HG02642 (cell line): ENCODE data around the gene NUDT14.

Source experiments
- ATAC-seq: cut with Tn5 transposase; IDR thresholded peaks from one replicate; pipeline ENCODE4 v1.9.1; 2021; ENCODE audit warnings: mild to moderate bottlenecking; ENCODE audit not compliant: unreplicated experiment, poor library complexity

Gene NUDT14

GRCh38 chr14:105161964-105162668, 19.0 kb downstream of the NUDT14 start:
- ATAC-seq = peak; percentile 84

DNA sequence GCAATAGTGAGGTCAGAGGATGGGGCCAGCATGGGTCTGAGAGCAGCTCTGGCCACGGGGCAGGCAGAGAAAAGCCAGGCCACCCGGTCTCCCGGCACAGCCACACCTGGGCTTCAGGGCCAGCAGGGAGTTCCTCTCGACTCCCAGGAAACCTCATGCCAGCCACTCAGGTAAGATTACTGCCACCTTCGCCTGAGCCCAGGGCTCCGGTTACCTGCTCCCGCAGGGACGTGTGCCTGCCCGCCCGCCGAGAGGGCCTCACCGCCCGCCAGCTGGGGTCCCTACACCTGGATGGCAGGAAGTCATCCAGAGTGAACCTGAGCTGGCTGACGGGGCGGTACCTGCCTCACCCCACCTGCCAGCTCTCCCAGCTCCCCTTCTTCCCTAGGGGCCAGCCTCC, 19.8 kb downstream of the NUDT14 start:
- no peak for ATAC-seq

- no peak for ATAC-seq
Measured at GRCh38 chr14:105160776-105161175, 20.3 kb downstream of the NUDT14 start.

DNA sequence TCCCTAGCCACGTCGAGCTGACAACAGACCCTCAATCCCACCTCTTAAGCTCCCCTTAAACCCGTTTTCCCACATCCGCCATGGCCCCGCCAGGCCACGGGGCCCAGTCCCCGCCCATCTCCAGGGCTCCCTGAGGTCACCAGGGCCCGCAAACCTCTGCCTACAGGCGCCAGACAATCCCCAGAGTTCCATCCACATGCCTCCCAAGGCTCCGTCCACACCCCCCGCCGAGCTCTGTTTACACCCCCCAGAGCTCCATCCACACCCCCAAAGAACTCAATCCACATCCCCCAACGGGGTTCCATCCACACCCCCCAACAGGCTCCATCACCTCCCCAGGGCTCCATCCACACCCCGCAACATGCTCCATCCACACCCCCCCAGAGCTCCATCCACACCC, 21.8 kb downstream of the NUDT14 start:
- no peak for ATAC-seq

GRCh38 chr14:105158794-105159193, 22.3 kb downstream of the NUDT14 start:
- ATAC-seq = no peak

DNA sequence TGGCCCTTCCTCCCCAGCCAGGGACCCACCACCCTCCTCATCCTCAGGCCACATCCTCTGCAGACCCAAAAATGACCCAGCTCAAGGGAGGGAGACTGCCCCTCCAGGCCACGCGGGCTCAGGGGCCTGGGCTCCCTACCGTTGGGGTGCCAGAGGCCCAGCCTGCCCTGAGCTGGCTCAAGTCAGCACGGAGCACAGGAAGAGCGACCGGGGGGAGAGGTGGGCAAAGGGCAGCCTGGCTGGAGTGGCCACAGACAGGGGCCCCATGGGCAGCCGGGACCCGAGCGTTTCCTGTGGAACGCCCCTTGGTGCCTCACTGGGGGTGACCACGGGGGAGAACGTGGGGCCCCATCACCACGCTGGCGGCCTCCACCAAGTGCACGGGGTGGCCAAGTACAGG, 23.2 kb downstream of the NUDT14 start:
- no peak for ATAC-seq

- ATAC-seq = no peak
Measured at GRCh38 chr14:105156414-105157375, 24.4 kb downstream of the NUDT14 start.

- ATAC-seq = no peak
Measured at GRCh38 chr14:105155681-105156413, 25.3 kb downstream of the NUDT14 start.

DNA sequence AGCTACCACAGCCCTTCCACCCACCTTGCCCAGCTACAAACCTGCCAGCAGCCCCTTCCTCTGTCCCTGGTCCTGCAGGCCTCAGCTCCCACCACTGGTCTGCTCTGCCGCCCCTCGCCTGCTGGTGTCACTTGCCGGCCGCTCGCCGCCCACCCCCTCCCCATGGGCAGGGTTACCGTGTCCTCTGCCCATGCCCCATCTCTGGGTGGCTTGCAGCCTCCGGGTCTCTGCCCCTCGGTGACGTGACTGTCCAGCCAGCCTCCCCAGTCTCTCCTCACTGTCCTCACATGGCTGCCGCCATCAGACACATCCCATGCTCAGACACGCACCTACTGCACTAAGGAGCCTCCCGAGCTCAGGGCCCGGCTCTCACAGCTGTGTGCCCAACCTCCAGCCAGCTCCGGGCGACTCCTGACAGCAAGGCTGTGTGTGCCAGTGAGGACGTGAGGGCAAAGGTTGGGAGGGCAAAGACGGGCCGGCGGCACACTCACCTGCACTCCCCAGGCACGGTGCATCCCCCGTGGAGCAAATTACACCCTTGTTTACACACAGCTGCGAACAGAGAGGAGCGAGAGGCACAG, 26.0 kb downstream of the NUDT14 start:
- no peak for ATAC-seq

DNA sequence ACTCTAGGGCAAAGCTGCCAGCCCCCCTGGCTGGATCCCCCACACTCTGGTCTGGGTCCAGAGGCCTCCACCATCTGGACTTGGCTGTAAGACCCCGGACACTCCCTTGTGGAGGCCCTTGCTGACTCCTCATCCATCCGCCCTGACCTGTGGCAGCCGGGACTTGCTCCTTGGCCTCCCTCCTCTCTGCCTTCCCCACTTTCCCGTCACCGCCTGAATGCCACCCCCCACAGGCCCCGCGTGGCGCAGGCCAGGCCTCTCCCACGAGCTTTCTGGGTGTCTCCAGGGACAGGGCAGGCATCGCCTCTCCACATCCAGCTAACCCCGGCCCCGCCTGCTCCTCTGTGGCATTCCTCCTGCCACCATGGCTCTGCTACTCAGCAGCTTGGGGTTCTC, 26.6 kb downstream of the NUDT14 start:
- no peak for ATAC-seq

DNA sequence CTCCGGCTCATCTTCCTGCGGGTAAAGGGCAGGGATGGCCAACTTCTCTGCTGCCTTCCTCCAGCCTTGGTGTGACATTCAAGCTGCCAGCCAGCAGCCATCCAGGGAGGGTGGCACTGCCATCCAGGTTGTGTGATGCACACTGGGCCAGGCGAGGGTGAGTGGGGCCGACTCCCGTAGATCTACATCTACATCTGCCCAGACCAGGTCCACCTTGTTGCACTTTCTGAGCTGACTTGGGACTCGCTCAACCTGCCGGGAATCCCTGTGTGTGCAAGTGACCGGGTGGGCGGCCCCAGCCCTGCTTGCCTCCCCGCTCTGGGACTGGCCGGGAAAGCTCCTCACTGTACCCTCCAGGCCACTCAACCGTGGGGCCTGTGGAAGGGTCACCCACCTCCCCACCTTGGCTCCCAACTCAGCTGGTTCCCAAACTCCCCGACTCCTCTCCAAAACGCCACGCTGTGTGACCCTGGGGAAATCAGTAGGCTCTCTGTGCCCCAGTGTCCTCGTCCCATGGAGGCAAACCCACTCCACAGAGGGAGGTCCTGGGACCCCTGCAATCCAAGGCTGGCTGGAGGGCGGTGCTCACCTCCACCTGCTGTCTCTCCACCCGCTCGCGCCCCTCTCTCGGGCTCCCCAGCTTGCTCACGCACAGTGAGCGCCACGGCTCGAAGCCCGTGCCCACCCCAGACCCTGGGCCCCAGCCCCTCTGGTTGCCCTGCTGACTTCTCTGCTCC, 27.2 kb downstream of the NUDT14 start:
- ATAC-seq = no peak

DNA sequence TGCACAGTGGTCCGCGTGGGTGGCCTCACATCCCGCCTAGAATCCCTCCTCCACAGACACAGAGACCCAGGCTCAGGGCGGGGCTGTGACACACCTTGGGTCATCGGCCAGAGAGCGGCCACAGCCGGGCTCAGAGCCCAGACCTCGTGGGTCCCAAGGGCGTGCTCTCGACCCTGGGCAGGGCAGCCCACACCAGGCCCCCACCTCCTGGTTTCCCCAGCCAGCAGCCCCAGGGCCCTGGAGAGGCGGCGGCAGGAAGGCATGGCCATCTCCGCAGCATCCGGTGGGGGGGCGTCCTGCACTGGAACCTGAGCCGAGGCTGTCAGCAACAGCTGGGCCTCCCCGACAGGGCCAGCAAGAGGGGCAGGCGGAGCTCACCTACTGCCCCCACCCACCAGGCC, 27.8 kb downstream of the NUDT14 start:
- no peak for ATAC-seq

DNA sequence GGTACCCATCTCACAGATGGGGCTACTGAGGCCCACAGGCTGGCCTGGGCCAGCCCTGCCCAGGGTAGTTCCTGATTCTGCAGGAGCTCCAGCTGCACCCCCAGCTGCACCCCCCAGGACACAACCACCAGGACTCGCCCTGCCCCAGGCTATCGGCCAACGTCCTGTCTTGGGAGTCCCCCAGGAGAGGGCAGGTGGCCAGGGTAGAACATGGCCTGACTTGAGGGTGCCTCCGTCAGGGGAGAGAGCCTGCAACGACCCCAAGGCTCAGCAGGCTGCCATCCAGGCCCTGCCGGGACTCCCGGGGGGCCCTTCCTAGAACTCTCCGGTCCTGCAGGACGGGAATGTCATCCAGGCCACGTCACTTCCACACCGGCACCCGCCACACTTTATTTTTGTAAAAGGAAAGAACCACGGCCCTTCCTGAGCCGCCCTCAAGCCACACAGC, 28.3 kb downstream of the NUDT14 start:
- no peak for ATAC-seq

DNA sequence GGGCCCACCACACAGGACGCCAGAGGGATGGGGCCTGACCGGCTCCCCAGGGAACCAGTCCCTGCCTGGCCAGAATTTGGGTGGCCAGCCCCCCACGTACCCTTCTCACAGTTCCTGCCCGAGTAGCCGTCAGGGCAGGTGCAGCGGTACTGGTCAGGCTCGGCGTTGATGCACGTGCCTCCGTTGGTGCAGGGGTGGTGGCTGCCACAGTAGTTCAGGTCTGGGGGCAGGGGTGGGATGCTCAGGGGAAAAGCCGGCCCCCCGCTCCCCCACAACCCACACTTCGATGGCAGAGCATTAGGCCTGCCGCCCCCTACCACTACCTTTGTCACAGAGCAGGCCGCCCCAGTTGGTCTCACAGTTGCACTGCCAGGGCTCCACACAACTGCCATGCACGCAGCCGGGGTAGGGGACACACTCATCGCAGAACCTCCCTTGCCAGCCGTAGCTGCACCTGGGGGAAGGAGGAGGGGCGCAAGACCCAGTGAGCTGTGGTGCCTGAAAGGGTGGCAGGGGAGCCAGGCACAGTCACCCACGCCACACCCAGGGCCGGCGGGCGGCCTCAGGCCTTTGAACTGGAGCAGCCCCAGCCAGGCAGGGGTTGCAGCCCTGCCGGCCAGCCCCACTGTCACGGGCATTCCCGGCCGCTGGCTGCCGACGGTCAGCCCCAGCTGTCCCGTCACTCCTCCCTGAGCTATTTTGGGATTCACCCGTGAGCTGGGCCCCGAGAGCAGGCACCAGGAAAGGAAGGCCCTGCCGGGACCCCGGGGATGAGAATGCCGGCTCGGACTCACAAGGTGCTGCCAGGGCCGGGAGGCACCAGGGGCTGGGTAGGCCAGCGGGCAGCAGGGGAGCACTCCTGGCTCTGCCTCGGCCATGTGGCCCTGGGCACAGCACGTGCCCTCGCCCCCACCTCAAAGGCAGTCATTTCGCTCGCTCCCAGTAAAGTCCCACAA, 29.0 kb downstream of the NUDT14 start:
- no peak for ATAC-seq

GRCh38 chr14:105151084-105151837, 29.9 kb downstream of the NUDT14 start:
- no peak for ATAC-seq

- no peak for ATAC-seq
Measured at GRCh38 chr14:105150368-105151083, 30.6 kb downstream of the NUDT14 start.

GRCh38 chr14:105150026-105150367, 31.1 kb downstream of the NUDT14 start:
- ATAC-seq = no peak
